HG03025 (cell line): ENCODE measurements around the gene SEC16A.

Experiments
- ATAC-seq: cut with Tn5 transposase; IDR thresholded peaks from one replicate; pipeline ENCODE4 v1.9.1; 2021; ENCODE audit warnings: mild to moderate bottlenecking, moderate library complexity; ENCODE audit not compliant: unreplicated experiment, low FRiP score

The SEC16A gene

GRCh38 chr9:136467766-136468165 lies 15.1 kb downstream of the SEC16A start:
- no peak for ATAC-seq

DNA sequence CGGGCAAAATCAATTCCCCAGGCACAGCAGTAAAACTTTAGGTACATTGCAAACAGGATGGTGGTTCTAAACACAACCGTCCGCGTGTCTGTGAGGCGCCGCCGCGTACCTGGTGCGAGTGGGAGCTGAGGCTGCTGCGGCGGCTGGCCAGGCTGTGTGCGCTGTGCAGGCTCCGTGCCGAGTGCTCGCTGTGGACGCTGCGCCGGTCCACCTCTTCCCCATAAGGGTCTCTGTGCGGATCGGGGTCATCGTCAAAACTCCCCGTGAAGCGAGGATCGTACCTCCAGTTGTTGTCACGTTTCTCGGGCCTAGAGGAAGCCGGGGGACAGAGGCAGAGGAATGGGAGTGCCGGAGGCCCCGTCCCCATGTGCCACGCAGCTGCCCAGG lies 16.7 kb downstream of the SEC16A start:
- ATAC-seq = no peak

GRCh38 chr9:136465500-136466154 lies 17.2 kb downstream of the SEC16A start:
- ATAC-seq = no peak

- ATAC-seq = no peak
Measured at GRCh38 chr9:136464241-136464640, 18.6 kb downstream of the SEC16A start.

- ATAC-seq = no peak
Measured at GRCh38 chr9:136463578-136463977, 19.3 kb downstream of the SEC16A start.

DNA sequence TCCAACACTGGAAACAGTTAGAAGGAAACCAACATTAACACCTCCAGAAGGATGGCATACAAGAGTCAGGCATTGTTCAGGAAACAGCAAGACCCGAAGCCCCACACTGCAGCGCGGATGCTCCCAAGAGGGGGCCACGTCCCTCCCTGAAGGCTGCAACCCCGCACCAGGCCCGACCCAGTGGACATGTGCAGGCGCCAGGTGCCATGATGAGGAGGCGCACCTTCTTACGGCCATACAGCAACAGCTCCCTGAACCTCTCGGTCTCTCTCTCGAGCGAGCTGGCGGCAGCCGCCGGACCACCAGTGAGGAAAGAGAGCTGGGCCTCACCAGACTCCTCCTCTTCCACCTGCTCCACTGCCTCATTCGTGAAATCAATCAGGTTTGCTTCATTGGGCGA lies 20.2 kb downstream of the SEC16A start:
- no peak for ATAC-seq

GRCh38 chr9:136460772-136461325 lies 22.0 kb downstream of the SEC16A start:
- ATAC-seq = no peak

GRCh38 chr9:136459425-136459824 lies 23.4 kb downstream of the SEC16A start:
- ATAC-seq = no peak

GRCh38 chr9:136457326-136457725 lies 25.5 kb downstream of the SEC16A start:
- ATAC-seq = no peak

DNA sequence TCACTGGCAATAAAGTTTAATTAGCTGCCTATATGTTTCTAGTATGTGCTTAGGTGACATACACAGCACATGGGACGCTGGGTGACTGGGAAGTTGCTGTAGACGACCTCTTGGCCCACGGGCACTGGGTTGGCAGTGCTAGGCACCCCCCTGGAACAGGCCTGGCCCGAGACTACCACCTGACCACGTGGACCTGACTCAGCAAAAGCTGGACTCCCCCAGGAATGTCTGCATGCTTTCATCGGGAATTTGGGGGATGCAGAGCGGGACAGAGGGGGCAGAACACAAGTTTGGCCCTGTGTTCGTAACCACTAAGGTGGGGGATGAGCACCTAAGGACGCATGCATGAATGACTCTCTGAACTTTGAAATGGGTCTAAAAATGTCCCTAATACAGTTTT lies 26.6 kb downstream of the SEC16A start:
- ATAC-seq = no peak

- no peak for ATAC-seq
Measured at GRCh38 chr9:136455043-136456002, 27.5 kb downstream of the SEC16A start.

DNA sequence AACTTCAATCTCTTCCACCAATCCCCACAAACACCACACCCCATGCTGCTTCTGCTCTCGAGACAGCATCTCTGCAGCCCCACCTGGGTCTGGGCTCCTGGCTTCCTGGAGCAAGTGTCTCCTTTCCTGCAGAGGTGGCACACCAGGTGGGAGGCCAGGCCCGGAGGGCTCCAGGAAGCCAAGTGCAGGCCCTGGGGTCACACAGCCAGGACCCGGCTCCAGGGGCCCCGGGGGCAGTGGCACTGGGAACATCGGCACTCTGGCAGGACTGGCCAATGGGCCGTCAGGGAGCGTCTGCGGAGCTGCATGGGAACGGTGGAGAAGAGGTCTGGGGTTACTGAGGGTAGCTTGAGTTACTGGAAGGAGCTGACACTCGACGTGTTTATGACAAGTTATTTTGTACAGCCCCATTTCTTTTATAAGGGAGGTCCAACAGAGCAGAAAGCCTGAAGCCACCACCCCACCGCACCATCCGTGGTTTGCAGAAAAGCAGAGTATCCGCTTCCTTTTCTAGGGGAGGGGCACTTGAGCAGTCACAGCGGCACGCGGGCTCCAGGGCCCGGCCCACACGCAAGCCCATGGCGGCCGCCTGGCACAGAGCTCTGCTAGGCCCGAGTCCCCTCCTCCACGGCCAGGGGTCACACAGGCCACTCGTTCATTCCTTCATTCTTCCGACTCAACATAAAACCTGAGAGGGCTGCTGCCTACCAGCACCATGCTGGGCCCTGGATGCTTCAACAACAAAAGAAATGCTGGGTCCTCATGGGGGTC lies 28.6 kb downstream of the SEC16A start:
- ATAC-seq = no peak

DNA sequence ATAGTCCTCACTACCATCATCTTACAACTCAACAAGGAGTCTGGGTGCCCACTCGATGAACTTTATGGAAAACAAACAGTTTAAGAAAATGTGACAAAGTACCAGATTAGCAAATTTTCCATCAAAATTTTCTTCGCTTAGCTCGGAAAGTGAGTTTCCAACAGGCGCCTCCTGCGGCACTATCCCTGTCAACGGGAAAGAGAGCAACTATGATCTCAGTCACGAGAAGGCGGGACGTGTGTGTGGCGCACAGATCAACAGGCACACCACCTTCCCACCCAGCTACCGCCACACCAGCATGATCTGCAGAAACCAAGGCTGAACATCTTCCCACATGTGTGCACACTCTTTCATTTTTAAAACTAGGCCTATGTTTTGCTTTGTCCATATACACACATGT lies 29.5 kb downstream of the SEC16A start:
- no peak for ATAC-seq

DNA sequence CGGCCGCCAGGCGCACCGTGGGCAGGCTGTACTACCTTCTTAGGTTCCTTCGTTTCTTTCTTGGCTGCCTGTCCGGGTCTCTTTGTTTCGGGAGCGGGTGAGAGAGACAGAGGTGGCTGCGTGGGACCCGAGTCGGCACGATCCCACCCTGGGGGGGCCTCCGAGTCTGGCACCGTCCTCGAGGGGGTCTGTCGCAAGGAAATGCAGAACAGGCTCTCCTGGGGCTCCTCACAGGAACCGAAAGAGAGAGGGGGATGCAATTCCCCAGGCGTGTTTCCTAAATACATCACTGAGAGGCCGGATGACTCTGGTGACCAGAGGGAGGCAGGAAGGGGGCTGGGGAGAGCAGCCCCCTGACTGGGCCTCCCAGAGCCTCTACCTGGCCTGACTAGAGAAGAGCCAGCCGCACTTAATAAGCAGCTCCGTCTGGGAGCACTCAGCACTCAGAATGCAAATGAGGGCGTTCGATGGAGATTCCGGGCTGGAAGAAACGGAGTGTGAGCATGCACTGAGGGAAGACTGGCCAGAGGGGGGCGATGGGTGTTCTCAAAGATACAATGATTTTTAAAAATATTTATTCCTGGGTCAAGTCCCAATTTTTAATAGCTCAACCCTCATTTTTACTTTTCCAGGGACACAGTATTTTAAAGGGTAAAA lies 31.5 kb downstream of the SEC16A start:
- no peak for ATAC-seq

DNA sequence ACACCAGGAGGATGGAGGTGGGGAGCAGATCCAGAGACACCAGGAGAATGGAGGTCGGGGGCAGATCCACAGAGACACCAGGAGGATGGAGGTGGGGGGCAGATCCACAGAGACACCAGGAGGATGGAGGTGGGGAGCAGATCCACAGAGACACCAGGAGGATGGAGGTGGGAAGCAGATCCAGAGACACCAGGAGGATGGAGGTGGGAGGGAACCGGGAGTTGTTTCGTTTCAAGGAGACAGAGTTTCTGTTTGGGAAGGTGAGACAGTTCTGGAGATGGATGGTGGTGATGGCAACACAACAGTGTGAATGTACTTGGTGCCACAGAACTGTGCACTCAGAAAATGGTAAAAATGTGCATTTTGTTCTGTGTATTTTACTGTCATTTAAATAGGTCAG lies 34.2 kb downstream of the SEC16A start:
- no peak for ATAC-seq

DNA sequence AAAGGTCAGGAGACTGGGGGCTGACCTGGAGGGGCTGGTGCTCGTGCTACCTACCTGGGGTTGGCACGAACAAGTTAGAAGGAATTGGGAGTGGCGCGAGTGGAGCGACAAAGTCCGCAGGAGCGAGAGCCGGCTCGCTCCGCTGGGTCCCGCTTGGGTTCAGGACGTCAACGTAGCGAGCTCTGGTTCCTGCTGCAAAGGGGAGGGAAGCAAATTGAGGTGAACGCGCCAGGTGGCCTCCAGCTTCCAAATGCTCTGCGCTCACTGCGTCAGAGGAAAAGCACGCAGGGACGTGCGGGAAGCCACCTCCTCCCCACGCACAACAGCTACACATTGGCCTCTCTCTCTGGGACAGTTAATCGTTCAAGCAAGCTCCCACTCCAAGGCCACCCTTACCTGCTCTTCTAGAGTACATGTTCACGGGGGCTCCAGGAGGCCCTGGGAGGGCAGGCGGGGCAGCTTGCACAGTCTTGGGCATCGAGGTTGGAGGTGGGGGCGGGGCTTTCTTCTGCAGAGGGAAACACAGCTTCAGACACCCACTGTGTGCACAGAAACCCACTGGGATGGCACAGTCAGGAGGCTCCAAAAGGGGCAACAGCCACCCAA lies 35.6 kb downstream of the SEC16A start:
- no peak for ATAC-seq

- no peak for ATAC-seq
Measured at GRCh38 chr9:136445799-136446198, 37.0 kb downstream of the SEC16A start.

DNA sequence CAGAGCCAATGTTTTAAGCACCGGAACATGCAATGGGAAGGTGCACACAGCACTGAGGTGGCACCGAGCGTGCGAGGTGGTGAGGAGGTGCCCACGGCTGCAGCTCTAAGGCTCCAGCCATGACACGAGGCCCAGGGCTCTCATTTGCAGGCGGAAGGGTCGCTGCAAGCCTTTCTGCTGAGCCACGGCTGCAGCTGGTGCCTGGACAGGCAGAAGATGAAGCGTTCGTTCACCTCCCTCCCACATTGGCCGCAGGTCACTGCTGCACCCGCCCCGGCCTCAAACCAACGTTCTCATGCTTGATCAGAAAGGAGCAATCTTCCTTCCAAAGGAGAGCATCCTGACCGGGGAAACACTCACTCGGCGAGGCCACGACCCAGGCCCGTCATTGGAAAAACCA lies 38.7 kb downstream of the SEC16A start:
- ATAC-seq = no peak

DNA sequence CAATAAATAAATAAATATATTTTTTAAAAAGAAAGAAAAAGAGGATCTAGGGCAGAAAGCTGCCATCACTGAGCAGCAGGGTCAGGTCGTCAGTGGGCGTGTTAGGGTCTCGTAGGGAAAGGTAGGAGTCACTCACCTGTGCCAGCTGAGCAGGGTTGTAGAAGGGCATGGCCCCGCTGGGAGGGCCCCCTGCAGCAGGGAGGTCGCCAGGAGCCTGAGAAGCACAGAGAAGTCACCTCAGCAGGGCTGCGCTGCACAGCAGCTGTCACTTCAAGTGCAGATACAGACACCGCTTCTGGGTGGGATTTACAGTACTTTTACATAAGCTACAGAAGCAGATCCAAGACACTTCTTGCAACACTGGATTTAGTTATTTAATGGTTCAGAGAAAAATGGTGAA lies 39.2 kb downstream of the SEC16A start:
- no peak for ATAC-seq

DNA sequence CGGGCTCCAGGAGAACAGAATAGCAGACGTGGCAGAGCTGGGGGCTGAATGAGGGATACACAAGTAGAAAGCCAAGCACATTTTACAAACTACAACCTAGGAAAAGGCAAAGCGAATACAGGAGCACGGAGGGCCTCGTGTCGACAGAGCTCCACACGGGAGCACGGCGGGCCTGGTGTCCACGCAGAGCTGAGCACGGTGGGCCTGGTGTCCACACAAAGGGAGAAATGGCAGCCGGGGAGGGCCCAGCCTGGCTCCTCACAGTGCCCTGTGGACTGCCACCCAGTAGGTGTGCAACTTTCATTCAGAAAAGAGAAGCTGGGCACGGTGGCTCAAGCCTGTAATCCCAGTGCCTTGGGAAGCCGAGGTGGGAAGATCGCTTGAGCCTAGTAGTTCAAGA lies 39.8 kb downstream of the SEC16A start:
- ATAC-seq = no peak
